ENCODE results near the gene DMRTA1.
"Not testable (repeated sequence)": the region's sequence is repeated elsewhere in the genome, so short reads cannot be mapped to it uniquely, and the experiment has no call there.

Gene DMRTA1, protein sequence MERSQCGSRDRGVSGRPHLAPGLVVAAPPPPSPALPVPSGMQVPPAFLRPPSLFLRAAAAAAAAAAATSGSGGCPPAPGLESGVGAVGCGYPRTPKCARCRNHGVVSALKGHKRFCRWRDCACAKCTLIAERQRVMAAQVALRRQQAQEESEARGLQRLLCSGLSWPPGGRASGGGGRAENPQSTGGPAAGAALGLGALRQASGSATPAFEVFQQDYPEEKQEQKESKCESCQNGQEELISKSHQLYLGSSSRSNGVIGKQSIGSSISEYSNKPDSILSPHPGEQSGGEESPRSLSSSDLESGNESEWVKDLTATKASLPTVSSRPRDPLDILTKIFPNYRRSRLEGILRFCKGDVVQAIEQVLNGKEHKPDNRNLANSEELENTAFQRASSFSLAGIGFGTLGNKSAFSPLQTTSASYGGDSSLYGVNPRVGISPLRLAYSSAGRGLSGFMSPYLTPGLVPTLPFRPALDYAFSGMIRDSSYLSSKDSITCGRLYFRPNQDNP

GRCh38 chr9:22446589-22446949 is at the start of gene DMRTA1:
Gene DMRTA1, plus strand, starts transcription at chr9:22446824. Its CDS starts 242 bp downstream, at chr9:22447066.
- DNase-seq (ENCODE audit: low spot score) = peak; percentile 90

- DNase-seq (ENCODE audit: low spot score) = no peak
Observed at GRCh38 chr9:22401671-22402070, 45.0 kb upstream of the DMRTA1 start.

GRCh38 chr9:22405869-22406659 is 40.6 kb upstream of the DMRTA1 start:
- no peak for DNase-seq (ENCODE audit: low spot score)

DNA sequence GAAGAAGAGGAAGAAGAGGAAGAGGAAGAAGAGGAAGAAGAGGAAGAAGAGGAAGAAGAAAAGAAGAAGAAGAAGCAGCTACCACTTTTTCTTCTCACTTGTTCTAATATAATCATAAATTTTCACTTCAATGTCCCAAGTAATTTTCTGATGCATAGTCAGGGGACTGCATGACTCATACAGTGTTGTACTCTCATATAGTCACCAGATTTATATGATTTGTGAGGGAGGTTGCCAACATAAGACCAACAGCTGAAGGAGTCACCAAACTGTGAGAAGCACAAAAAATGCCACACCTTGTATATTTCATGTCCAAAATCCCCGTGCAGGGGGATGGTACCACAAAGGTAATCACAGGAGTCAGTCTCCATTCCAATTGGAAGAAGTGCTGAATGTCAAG is 32.7 kb upstream of the DMRTA1 start:
- DNase-seq (ENCODE audit: low spot score) = no peak

GRCh38 chr9:22415941-22416691 is 30.5 kb upstream of the DMRTA1 start:
- no peak for DNase-seq (ENCODE audit: low spot score)

GRCh38 chr9:22416692-22417060 is 29.9 kb upstream of the DMRTA1 start:
- no peak for DNase-seq (ENCODE audit: low spot score)

GRCh38 chr9:22423566-22423965 is 23.1 kb upstream of the DMRTA1 start:
- DNase-seq (ENCODE audit: low spot score) = no peak

DNA sequence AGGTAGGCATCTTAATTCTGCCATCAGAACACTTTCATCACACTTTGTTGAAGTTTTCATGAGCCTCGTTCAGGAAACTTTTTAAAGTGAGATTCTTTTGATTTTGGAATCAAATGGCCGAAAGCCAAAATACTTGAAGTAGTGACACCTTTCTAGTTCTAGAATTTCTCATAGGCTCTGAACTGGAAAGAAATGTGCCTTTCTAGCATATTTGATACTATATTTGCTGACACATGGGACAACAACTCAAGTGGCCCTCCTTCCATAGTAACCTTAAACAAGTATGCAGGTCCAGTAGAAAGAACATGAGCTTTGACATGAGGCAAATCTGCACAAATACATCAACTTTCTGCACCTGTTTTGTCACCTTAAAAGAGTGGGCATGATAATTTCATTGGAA is 22.0 kb upstream of the DMRTA1 start:
- DNase-seq (ENCODE audit: low spot score) = no peak

- no peak for DNase-seq (ENCODE audit: low spot score)
Observed at GRCh38 chr9:22425551-22425950, 21.1 kb upstream of the DMRTA1 start.

DNA sequence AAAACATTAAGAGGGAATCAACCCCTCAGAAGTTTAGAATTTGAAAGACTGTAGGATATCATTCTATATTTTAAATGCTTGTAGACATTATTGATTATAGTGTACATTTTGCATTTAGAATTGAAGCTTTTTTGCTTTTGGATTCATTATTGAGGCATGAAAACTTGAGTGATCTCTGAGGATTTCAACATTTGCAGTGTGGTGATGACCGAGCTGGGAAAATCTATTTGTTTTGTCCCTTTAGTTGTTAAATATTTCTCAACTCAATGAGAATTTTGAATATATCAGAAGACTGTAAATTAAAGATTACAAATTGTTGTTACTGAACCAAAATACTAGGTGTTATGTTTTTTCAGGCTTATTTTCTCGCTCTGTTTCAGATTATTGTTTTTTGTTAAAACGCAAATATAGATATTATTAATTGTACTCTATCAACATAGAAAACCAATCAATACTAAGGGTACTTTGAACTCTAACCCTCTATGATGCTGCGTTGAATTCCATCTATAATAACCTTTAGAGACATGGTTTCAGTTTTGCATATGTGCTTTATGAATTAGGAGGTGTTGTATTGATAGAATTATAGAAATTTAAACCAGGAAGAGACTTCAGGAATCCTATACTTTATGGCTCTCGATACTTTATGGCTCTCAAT is 19.3 kb upstream of the DMRTA1 start:
- no peak for DNase-seq (ENCODE audit: low spot score)

DNA sequence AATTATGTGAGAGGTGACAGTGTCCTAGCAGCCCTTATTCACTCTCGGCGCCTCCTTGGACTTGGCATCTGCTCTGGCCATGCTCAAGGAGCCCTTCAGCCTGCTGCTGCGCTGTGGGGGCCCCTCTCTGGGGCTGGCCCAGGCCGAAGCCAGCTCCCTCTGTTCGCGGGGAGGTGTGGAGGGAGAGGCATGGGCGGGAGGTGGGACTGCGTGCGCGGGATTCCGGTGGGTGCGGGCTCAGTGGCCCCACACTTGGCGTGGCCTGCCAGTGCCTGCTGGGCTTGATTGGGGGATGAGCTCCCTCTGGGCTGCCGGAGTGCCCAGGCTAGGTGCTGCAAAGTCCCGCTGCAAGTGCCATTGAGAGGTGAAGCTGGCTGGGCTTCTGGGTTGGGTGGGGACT is 12.9 kb upstream of the DMRTA1 start:
- no peak for DNase-seq (ENCODE audit: low spot score)

- not testable (repeated sequence) for DNase-seq (ENCODE audit: low spot score)
Observed at GRCh38 chr9:22435252-22435651, 11.4 kb upstream of the DMRTA1 start.

- DNase-seq (ENCODE audit: low spot score) = not testable (repeated sequence)
Observed at GRCh38 chr9:22437461-22438067, 9.1 kb upstream of the DMRTA1 start.

- DNase-seq (ENCODE audit: low spot score) = no peak
Observed at GRCh38 chr9:22440841-22441240, 5.8 kb upstream of the DMRTA1 start.

DNA sequence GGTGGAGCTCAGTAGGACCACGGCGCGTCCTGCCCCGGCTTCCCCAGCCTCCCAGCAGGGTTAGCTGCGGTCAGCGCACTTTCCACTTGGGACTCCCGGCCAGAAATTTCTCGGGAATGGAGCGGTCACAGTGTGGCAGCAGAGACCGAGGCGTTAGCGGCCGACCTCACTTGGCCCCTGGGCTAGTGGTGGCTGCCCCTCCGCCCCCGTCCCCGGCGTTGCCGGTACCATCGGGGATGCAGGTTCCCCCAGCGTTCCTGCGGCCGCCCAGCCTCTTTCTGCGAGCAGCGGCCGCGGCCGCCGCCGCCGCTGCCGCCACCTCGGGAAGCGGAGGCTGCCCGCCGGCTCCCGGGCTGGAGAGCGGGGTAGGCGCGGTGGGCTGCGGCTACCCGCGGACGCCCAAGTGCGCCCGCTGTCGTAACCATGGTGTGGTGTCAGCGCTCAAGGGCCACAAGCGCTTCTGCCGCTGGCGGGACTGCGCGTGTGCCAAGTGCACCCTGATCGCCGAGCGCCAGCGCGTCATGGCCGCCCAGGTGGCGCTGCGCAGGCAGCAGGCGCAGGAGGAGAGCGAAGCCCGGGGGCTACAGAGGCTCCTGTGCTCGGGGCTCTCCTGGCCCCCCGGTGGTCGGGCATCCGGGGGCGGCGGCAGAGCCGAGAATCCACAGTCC is 460 bp downstream of the DMRTA1 start:
- DNase-seq (ENCODE audit: low spot score) = peak; percentile 54

DNA sequence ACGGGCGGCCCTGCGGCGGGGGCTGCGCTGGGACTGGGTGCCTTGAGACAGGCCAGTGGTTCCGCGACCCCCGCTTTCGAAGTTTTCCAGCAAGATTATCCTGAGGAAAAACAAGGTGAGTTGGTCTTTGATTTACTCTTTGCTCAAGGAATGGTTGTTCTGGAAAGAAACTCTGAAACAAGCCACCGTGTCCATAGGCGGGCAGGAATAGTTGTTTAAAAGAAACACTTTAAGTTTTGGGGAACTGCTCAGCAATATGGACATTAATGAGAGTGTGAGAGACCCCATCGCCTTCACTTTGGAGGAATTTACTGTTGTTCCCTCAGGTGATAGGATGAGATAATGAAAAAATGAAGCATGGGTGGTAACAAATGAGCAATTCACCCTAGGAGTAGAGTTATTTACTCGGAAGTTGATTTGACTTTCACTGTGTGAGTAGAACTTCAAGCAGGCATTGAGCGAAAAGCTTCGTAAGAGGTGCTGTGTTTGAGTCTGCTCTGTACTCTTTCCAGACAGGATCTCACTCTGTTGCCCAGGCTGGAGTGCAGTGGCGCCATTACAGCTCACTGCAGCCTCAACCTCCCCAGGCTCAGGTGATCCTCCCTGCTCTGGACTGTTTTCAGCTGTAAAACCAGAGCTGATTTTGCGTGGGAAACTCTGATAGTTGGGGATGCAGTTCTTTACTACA is 1.1 kb downstream of the DMRTA1 start:
- no peak for DNase-seq (ENCODE audit: low spot score)

- DNase-seq (ENCODE audit: low spot score) = no peak
Observed at GRCh38 chr9:22449719-22450118, 3.1 kb downstream of the DMRTA1 start.

DNA sequence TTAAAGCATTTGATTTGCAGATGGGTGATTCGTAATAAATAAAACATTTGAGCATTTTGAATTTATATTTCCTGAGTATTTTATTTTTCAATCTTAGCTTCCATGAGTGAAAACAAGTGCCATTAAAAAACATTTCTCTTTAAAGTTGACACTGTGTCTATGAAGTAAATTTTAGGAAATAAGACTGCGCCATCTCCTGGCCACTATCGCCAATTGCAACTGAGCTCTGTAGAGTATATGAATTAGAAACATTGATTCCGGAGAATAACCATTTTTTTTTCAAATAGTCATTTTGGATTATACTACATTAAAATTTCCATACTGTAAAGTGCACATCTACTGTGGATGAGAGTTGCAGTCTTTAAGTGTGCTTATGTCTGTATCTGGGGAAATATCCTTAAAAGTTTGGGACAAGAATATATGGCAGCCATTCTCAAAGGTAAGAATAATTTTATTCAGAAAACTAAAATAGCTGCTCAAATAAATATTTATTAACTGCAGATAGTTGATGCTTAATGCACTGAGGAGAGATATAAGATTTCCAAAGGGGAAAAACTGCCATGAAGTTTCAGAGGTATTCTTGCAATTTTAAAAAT is 5.9 kb downstream of the DMRTA1 start:
- DNase-seq (ENCODE audit: low spot score) = peak; percentile 12

DNA sequence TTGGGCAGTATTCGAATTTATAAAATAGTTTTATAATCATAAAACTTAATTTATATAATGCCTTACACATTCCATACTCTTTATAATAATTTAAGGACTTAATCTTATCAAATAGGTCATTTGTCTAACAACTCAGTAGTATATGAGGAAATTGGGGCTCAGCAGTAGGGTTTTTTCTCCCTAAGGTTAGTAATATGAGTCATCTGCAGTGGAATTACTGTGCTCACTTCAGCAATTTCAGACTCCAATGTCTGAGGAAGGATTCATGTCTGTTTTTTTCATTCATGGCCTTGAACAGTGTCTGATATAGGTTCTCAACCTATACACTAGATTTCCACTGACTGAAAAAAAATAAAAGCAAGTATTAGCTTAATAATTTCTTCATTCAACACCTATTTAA is 7.4 kb downstream of the DMRTA1 start:
- no peak for DNase-seq (ENCODE audit: low spot score)

- no peak for DNase-seq (ENCODE audit: low spot score)
Observed at GRCh38 chr9:22455181-22455580, 8.6 kb downstream of the DMRTA1 start.
